Retina (tissue), 1 donor: Measurements from ENCODE around the gene CPNE4.

Experiments used
- DNase-seq: peaks from one replicate; pipeline ENCODE4 v3.0.0-alpha.2; 2016

The CPNE4 gene

GRCh38 chr3:131568460-131568859 is 466.4 kb downstream of the CPNE4 start:
- DNase-seq = no peak

DNA sequence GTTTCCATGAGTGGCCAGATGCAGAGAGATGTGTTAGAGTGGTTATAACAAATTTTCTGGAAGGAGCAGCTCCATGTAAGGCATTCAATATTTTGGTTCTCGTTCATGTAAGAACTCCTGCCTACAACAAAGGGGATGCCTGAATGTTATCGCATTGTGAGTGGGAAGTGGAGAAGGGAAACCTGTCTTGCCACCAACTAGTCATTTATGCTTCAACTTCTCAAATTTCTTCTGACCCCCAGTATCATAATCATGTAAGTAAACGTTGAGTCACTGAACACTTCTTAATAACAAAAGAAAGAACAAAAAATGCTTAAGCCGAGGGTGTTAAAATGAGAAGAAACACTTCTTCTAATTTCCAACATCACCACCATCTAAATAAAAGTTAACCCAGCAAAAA is 470.0 kb downstream of the CPNE4 start:
- DNase-seq = no peak

DNA sequence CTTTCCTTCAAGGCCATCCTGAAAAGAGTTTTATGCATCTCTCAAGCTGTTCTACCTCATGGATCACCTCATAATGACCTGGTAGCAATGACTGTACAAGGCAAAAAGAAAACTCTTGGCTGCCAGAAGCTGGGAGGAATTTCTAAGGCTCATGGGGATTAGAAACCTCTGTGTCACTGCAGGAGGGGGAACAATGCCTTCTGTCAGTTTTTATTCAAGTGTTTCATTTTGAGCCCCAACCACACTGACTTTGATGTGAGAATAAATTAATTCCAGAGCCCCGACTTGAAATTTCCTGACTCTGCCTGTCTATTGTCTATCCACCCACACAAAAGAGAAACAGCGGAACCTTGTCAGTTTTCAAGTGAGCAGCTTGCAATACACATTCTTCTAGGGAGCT is 473.3 kb downstream of the CPNE4 start:
- DNase-seq = peak; percentile 46

DNA sequence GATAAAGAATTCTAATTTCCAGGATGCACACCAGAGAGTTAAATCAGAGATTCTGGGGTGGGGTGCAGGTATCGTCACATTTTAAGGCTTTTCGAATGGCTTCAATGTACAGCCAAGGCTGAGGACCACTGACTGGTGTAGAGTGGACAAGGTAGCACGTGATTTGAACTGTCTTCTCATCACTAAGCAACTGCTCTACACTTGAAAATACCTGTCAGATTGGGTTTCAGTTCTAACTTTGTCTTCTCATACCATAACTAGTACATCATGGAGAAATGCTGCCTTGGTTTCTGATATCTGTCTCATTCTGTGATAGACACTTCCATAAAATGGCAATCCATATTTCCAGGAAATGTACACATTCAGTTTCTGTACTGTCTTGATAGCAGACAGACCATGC is 474.0 kb downstream of the CPNE4 start:
- no peak for DNase-seq

- DNase-seq = no peak
These were observed 479.4 kb downstream of the CPNE4 start for GRCh38 chr3:131555456-131555855.

- DNase-seq = no peak
These were observed 481.1 kb downstream of the CPNE4 start for GRCh38 chr3:131553495-131554247.

GRCh38 chr3:131551761-131552160 is 483.1 kb downstream of the CPNE4 start:
- DNase-seq = no peak

- DNase-seq = peak; percentile 10
These were observed 484.0 kb downstream of the CPNE4 start for GRCh38 chr3:131550562-131551465.

DNA sequence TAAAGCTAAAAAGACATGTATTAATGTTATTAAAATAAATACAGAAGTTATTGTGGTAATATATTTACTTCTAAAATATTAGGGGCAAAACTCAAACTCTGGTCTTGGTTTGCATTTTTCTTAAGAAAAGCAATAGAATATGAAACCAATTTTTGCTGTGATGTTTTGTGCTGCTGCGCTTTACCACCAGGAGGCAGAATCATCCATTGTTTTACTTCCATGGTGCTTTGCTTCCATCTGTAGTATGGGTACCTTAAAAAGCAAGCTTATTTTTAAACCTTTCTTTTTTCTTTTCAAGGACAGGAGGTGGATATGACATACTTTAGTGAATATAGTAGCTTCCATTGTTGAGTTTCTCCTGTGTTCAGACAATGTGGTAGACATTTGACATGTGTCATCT is 485.5 kb downstream of the CPNE4 start:
- DNase-seq = no peak

DNA sequence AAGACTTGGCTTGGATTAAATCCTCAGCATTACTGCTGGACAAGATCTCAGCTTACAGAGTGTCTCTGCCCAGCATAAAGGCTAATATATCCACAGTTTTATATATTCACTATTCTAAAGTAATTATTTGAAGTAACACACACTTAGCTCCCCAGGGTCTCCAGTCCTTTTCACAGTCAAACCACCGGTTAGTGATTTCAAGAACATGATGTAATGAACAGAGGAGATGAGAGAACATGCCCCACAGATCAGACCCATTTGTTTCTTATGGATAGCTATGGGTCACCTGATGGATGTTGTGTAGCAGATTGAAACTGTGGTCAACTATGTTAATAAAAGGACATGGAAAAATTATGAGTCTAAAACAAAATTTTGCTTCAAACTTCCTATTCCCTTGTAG is 487.2 kb downstream of the CPNE4 start:
- DNase-seq = no peak

GRCh38 chr3:131546441-131546840 is 488.4 kb downstream of the CPNE4 start:
- DNase-seq = no peak

DNA sequence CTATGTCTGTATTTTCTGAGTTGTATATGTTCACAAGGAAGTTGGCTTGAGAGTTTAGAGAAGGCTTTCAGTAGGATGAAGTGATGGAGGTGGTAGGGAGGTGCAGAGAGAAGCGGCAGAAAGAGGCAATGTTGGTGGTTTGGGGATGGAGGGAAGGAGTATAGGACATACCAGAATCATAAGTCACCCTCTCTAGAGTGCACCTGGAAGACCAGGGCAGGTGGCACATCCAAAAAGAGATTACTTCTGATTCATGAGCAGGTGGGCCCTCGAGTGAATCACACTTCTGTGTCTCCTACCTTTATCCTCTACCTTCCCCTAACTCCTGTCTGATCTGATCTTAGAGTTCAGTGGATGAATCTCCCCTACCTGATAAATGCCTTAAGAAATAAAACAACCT is 490.3 kb downstream of the CPNE4 start:
- no peak for DNase-seq

DNA sequence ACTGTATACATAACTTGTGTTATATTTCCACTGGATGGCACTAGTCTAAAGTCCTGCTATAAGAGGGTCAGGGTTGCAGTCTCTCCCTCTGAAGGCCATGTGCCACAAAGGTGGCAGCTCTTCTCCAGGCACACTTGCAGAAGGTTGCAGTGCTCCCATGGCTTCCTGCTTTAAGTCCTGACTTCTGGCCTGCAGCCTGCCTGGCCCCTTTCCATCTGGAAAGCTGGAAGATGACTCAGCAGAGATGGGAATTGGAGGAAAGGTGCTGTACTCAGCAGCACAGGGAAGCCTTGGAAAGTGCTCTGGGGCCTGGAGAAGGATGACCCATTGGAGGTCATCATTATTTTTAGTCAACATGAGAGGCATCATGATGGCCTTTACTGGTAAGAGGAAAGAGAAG is 491.1 kb downstream of the CPNE4 start:
- no peak for DNase-seq

GRCh38 chr3:131541288-131541687 is 493.5 kb downstream of the CPNE4 start:
- DNase-seq = no peak

GRCh38 chr3:131540821-131541220 is 494.0 kb downstream of the CPNE4 start:
- DNase-seq = no peak

GRCh38 chr3:131540143-131540542 is 494.7 kb downstream of the CPNE4 start:
- DNase-seq = no peak

DNA sequence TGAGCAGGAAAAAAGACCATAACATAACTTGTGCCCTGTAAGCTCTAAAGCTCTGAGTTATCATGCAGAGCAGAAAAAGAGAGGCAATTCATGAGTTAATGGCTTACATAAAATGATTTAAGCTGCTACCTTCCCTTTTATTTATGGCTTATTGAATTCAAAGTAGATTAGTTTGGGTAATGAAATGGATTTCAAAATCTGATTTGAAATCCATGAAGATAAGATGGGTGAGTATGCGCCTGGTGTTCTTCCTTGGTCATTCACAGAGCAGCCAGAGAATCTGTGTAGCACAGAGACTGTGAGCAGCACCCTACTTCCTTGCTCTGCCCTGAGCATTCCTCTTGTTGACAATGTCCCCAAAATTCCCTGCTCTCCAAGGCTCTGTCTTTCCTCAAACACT is 495.8 kb downstream of the CPNE4 start:
- DNase-seq = no peak

DNA sequence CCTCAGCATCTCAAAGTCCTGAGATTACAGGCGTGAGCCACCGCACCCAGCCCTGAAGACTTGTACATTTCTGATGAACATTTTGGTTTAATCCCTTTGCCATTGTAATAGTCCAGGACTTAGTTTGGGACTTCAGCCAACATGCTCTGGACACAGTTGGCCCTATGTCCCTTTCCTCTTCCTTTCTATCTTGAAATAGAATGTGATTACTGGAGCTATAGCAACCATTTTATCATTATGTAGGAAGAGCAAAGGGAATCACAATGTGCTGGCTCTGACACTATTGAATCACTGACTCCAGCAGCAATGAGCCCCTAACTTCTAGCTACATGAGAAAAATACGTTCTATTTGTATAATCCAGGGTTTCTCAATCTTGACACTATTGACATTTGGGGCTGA is 497.3 kb downstream of the CPNE4 start:
- DNase-seq = no peak

DNA sequence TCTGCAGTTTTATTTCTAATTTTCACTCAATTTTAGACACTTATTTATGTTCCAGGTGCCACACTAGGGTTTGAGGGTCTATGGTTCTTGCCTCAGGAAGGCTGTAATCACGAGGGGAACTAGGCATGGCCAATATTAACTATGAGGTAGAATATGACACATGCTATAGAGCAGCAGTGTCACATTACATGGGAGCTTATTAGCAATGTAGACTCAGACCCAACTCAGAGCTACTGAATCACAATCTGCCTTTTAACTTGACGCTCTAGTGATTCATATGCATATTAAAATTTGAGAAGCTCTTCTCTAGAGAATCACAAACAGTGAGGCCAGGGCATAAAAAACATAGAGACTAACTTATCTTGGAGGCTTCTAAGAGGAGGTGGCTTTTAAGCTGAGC is 499.2 kb downstream of the CPNE4 start:
- no peak for DNase-seq

DNA sequence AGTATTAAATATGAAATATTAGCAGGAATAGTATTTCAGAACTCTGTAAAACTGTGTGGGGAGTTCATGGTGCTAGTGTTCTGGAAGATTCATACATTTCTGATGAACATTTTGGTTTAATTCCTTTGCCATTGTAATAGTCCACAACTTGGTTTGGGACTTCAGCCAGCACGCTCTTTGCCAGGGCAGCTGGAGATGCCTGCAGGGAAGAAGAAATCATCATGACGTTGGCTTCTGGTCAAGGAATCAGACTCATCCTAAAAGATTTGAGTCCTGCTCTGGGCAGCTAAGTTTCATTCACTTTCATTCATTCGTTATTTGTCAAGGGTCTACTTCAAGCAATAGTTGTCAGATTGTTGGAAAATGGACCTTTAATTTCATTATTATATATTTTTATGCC is 499.7 kb downstream of the CPNE4 start:
- no peak for DNase-seq

DNA sequence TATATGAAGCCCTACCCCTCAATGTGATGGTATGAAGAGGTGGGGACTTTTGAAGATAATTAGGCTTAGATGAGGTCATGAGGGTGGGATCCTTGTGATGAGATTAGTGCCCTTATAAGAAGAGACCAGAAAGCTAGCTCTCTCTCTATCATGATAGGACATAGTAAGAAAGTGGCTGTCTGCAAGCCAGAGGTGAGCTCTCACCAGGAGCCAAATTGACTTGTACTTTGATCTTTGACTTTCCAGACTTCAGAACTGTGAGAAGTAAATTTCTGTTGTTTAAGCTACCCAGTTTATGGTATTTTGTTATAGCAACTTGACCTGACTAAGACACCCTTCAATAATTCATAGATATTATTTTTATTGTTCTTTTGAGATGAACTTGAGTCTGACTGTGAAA is 502.2 kb downstream of the CPNE4 start:
- DNase-seq = no peak

DNA sequence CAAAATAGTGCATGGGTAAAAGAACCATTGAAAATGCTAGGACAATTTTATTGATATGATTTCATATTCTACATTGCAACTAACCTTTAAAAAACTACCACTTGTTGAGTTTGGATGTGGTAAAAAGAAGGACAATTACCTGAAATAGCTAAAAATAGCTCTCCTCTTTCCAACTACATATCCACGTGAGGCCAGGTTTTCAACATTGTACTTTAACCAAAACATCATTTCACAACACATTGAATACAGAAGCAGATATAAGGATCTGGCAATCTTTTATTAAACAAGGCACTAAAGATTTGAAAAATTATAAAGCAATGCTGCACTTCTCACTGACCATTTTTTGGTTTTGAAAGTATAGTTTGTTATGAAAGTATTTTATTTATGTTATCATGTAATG is 504.0 kb downstream of the CPNE4 start:
- no peak for DNase-seq

DNA sequence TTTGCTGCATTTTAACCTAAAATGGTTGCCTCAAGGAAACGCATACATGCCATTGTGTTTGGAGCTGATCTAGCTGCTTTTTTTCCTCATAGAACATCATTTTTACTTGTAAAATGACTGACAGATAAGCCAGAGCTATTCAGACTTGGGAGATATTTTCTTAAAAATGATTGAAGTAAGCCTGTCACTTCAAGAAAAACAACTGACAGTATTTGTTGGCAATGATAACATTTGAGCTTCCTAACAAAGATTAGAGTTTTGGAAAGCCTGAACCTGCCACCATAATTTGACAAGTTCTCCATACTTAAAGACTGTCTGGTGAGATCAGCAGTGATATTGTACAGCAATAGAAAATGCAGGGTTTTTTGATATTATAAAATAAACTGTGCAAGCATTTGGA is 504.4 kb downstream of the CPNE4 start:
- no peak for DNase-seq

DNA sequence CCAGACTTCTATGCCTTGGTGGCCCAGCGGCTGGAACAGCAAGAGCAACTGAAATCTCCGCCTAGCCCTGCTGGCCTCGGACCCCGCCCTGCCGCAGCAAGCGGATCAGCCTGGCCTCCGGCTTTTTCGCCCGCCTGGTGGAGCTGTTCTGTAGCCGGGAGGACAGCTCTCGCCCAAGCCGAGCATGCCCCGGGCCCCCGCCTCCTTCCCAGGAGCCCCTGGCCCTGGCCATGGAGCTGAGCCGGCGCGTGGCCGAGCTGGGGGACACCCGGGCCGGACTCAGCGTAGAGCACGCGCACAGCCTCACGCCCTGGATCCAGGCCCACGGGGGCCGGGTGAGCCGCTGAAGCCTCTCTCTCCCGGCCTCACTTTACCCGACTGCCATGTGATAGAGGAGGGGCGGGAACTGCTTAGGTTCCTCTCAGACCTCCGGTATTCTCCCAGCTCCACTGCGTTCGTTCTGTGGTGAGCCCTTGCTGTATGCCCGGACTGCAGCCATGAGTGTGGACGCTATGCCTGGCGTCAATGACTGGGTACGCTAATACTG is 507.9 kb downstream of the CPNE4 start:
- DNase-seq = peak; percentile 88
